Sigmoid colon (tissue), 7 donors: Measurements from ENCODE around the gene ANXA7. TPM values are rescaled to one million over a fixed set of nuclear protein-coding genes. Genes with fewer than 3 reads are reported as not detected.

ENCODE experiments used
- DNase-seq: peaks from one replicate; pipeline ENCODE4 v3.0.0-alpha.2; 2019
- H3K27ac ChIP-seq, 4 donors: fragments of 200-600 bp; sonication (generic); one replicate each; pipeline ENCODE4 v1.5.1; 2016 to 2019; ENCODE audit warnings: mild to moderate bottlenecking in 1 of 4
- H3K27me3 ChIP-seq, 3 donors: fragments of 200-600 bp; sonication (generic); one replicate each; pipeline ENCODE4 v1.5.1; 2019; ENCODE audit warnings: mild to moderate bottlenecking in 1 of 3
- H3K36me3 ChIP-seq, 4 donors: fragments of 200-600 bp; sonication (generic); one replicate each; pipeline ENCODE4 v1.5.1; 2016 to 2019
- H3K4me1 ChIP-seq, 4 donors: fragments of 200-600 bp; sonication (generic); one replicate each; pipeline ENCODE4 v1.5.1; 2017 to 2019
- H3K4me3 ChIP-seq, 4 donors: fragments of 200-600 bp; sonication (generic); one replicate each; pipeline ENCODE4 v1.5.1; 2017 to 2019; ENCODE audit warnings: mild to moderate bottlenecking in 2 of 4, moderate library complexity in 1 of 4
- H3K9me3 ChIP-seq, 4 donors: fragments of 200-600 bp in 3 of 4; sonication (generic) in 3 of 4; one replicate each; pipeline versions ENCODE4 v1.5.1 to v1.6.1; 2013 to 2019
- EP300 ChIP-seq, 4 donors: sonication (generic); formaldehyde crosslinking; IDR thresholded peaks; one replicate each; pipeline ENCODE4 v1.6.1; 2017; ENCODE audit warnings: antibody characterized with exemption in 4 of 4
- POLR2A ChIP-seq, 2 donors: fragments of 450-650 bp; IDR thresholded peaks; one replicate each; pipeline ENCODE4 v1.6.1; 2016; ENCODE audit warnings: antibody characterized with exemption in 2 of 2, mild to moderate bottlenecking in 2 of 2, moderate library complexity in 2 of 2
- POLR2AphosphoS5 ChIP-seq, 4 donors: sonication (generic); formaldehyde crosslinking; IDR thresholded peaks; one replicate each; pipeline ENCODE4 v1.6.1; 2017; ENCODE audit warnings: antibody characterized with exemption in 4 of 4
- WGBS, 2 donors: extraction: QIAGEN DNeasy Blood & Tissue Kit; methylation state at CpG; one replicate each; pipeline ENCODE4 v1.1.7; 2013; 5-methylcytosine and 5-hydroxymethylcytosine counted together
- intact Hi-C: fragments of 100-400 bp; cut with DNase I; formaldehyde crosslinking; loops from one replicate; pipeline ENCODE4 v1.15.1; 2023
- polyA plus RNA-seq, 3 donors: library from polyadenylated mRNA; stranded (reverse); fragments of 200-250 nt; gene quantifications; one replicate each; pipeline ENCODE4 v1.2.3, GENCODE V29; 2013
- total RNA-seq, 4 donors: library from RNA; depleted of rRNA; stranded (reverse); fragments of >200 nt; gene quantifications; one replicate each; pipeline ENCODE4 v1.1.0, GENCODE V29; 2016
- TF ChIP-seq, protein P1 (sequence below), 4 experiments: fragments of 450-650 bp in 3 of 4; fragments of 200-600 bp in 1 of 4; IDR thresholded peaks; one replicate each; pipeline ENCODE4 v1.5.1; 2016 to 2019; ENCODE audit warnings: antibody characterized with exemption in 4 of 4, mild to moderate bottlenecking in 3 of 4, moderate library complexity in 2 of 4
- donor health status: healthy with polysubstance abuse.
- donor health status: Bipolar disorder and iron deficiency.
- donor health status: healthy.

The ANXA7 gene
- total and polyA plus RNA-seq, 7 donors: 61.5 to 96.8 (median 74.2) TPM

DNA sequence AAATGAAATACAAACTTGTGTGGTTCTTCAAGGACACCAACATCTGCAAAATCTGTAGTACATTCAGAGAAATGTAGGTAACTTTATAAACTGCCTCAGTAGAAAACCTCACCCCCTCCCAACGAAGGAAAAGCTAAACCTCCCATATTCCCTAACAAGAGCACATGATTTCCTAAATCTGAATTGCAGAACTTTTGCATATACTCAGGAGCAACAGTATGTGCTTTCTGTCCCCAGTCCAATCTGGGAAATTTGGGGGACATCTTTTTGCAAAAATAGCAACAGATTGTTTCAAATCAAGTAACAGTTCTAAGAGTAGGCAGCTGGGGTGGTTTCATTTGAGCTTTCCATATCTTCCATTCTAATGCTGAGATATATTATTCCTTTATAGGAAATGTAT, 35.3 kb upstream of the ANXA7 start:
- Histone ChIP-seq H3K9me3 (no peaks in the 10 kb centered on the region), H3K4me1 (no peaks in the 10 kb centered on the region), H3K4me3 (no peak overlapping the region), H3K27ac (no peak overlapping the region), H3K27me3 (no peaks in the 10 kb centered on the region), H3K36me3 (peaks cover 4 to 56% (median 8%) of the 10 kb centered on the region in 4 donors)
- intact Hi-C loops: no loop called here
- no peak for TF ChIP-seq POLR2AphosphoS5 (IDR thresholded peaks at IDR 0.05)
- TF ChIP-seq, protein P1, sequence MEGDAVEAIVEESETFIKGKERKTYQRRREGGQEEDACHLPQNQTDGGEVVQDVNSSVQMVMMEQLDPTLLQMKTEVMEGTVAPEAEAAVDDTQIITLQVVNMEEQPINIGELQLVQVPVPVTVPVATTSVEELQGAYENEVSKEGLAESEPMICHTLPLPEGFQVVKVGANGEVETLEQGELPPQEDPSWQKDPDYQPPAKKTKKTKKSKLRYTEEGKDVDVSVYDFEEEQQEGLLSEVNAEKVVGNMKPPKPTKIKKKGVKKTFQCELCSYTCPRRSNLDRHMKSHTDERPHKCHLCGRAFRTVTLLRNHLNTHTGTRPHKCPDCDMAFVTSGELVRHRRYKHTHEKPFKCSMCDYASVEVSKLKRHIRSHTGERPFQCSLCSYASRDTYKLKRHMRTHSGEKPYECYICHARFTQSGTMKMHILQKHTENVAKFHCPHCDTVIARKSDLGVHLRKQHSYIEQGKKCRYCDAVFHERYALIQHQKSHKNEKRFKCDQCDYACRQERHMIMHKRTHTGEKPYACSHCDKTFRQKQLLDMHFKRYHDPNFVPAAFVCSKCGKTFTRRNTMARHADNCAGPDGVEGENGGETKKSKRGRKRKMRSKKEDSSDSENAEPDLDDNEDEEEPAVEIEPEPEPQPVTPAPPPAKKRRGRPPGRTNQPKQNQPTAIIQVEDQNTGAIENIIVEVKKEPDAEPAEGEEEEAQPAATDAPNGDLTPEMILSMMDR (IDR thresholded peaks at IDR 0.05): no peak
- no peak for DNase-seq
- 90 to 92% methylated on average over 1 of the region's 1 CpG for whole genome bisulfite sequencing, 2 donors

GRCh38 chr10:73448384-73448783, 34.5 kb upstream of the ANXA7 start:
- no peak for TF ChIP-seq EP300 (IDR thresholded peaks at IDR 0.05)
- TF ChIP-seq POLR2A (IDR thresholded peaks at IDR 0.05): no peak
- TF ChIP-seq POLR2AphosphoS5 (IDR thresholded peaks at IDR 0.05): no peak
- TF ChIP-seq, protein P1 (IDR thresholded peaks at IDR 0.05): no peak
- no peaks in the 10 kb centered on the region for H3K27me3 ChIP-seq
- no peak overlapping the region for H3K4me3 ChIP-seq
- intact Hi-C loops: no loop called here
- H3K27ac ChIP-seq: no peak overlapping the region
- H3K36me3 ChIP-seq: peaks cover 4 to 53% (median 8%) of the 10 kb centered on the region in 4 donors
- no peaks in the 10 kb centered on the region for H3K9me3 ChIP-seq
- H3K4me1 ChIP-seq: no peaks in the 10 kb centered on the region
- WGBS, 2 donors: 37 to 77% methylated on average over 1 of the region's 1 CpG
- DNase-seq: no peak

DNA sequence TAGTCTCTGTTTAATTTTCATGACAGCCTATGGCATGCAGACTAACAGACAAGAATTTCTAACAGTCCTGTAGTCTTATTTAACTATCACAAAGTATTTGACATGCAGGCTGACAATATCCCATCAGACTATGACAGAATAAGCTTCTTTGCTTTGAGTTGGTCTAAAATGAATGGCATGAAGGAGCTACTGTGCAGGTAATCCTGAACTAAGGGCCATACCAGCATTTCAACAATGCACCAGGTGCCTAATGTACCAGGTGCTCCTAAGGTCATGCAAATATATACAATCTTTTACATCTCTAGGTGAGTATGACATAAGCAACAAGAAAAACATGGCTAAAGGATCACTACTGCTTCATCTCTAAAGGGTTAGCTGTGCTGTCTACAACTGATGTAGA, 33.1 kb upstream of the ANXA7 start:
- no peak overlapping the region for H3K4me3 ChIP-seq
- DNase-seq: no peak
- H3K27ac ChIP-seq: no peak overlapping the region
- H3K4me1 ChIP-seq: no peaks in the 10 kb centered on the region
- H3K9me3 ChIP-seq: no peaks in the 10 kb centered on the region
- TF ChIP-seq POLR2AphosphoS5 (IDR thresholded peaks at IDR 0.05): no peak
- no peak for TF ChIP-seq POLR2A (IDR thresholded peaks at IDR 0.05)
- TF ChIP-seq EP300 (IDR thresholded peaks at IDR 0.05): no peak
- TF ChIP-seq, protein P1 (IDR thresholded peaks at IDR 0.05): no peak
- H3K27me3 ChIP-seq: no peaks in the 10 kb centered on the region
- intact Hi-C loops: no loop called here
- peaks cover 6 to 45% (median 8%) of the 10 kb centered on the region in 4 donors for H3K36me3 ChIP-seq

GRCh38 chr10:73444457-73444856, 30.6 kb upstream of the ANXA7 start:
- H3K9me3 ChIP-seq: no peaks in the 10 kb centered on the region
- H3K4me1 ChIP-seq: no peaks in the 10 kb centered on the region
- WGBS, 2 donors: 86 to 89% methylated on average over 1 of the region's 1 CpG
- TF ChIP-seq POLR2AphosphoS5 (IDR thresholded peaks at IDR 0.05): no peak
- no peak for TF ChIP-seq POLR2A (IDR thresholded peaks at IDR 0.05)
- no peak for TF ChIP-seq EP300 (IDR thresholded peaks at IDR 0.05)
- TF ChIP-seq, protein P1 (IDR thresholded peaks at IDR 0.05): no peak
- DNase-seq: no peak
- H3K36me3 ChIP-seq: peaks cover 6 to 51% (median 9%) of the 10 kb centered on the region in 4 donors
- intact Hi-C loops: no loop called here
- no peak overlapping the region for H3K4me3 ChIP-seq
- H3K27me3 ChIP-seq: no peaks in the 10 kb centered on the region
- H3K27ac ChIP-seq: no peak overlapping the region

DNA sequence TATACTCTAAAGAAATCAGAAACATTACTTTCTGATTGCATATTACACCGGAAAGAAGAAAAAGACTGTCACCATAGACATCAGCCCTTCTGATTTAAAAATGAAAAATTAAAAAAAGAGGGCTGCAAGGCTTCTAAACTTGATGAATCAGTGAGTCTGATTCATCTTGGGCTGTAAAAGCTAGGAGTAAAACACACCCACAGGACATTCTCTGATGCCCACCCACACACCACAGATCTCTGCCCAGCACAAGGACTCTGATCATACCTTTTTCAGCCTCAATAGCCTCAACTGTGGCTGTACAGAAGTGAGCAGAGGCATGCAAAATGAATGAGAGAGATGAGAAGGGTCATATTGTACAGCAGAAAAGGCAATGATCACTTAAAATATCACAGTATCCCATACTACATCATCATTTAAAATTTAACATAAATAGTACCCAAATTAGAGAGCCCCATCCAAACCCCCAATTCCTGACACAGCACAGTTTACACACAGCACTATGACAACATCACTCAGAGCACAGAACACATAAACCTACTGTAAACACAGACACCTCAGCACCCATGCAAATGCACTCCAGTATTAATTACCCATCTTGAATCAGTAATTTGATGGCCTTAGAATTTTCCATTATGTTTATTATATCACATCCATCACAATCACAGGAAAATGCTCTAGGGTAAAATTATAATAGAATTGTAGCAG, 25.9 kb upstream of the ANXA7 start:
- TF ChIP-seq EP300 (IDR thresholded peaks at IDR 0.05) (no peak), POLR2AphosphoS5 (IDR thresholded peaks at IDR 0.05) (no peak), POLR2A (IDR thresholded peaks at IDR 0.05) (no peak)
- TF ChIP-seq, protein P1 (IDR thresholded peaks at IDR 0.05): no peak
- no peaks in the 10 kb centered on the region for H3K4me1 ChIP-seq
- peaks cover 0 to 54% (median 9%) of the 10 kb centered on the region in 4 donors for H3K36me3 ChIP-seq
- no peaks in the 10 kb centered on the region for H3K9me3 ChIP-seq
- H3K27me3 ChIP-seq: no peaks in the 10 kb centered on the region
- intact Hi-C loops: no loop called here
- no peak for DNase-seq
- WGBS, 2 donors: 97 to 98% methylated on average over 1 of the region's 1 CpG
- no peak overlapping the region for H3K4me3 ChIP-seq
- no peak overlapping the region for H3K27ac ChIP-seq
